Left ventricle myocardium inferior (tissue), 1 donor: ENCODE data around the gene KIRREL3. TPM values are rescaled to one million over a fixed set of nuclear protein-coding genes. Genes with fewer than 3 reads are reported as not detected.

Experiments used
- DNase-seq: peaks from one replicate; pipeline ENCODE4 v3.0.0-alpha.2; 2020
- H3K27ac ChIP-seq: fragments of 200-600 bp; replicated peaks from 2 replicates; pipeline ENCODE4 v1.8.0; 2021
- H3K27me3 ChIP-seq: fragments of 200-600 bp; 2 replicates; pipeline ENCODE4 v1.8.0; 2021; ENCODE audit warnings: low read depth
- H3K36me3 ChIP-seq: fragments of 200-600 bp; 2 replicates; pipeline ENCODE4 v1.8.0; 2021
- H3K4me1 ChIP-seq: fragments of 200-600 bp; 2 replicates; pipeline ENCODE4 v1.8.0; 2021
- H3K4me3 ChIP-seq: fragments of 200-600 bp; 2 replicates; pipeline ENCODE4 v1.8.0; 2021; ENCODE audit warnings: mild to moderate bottlenecking, moderate library complexity
- H3K9me3 ChIP-seq: fragments of 200-600 bp; replicated peaks from 2 replicates; pipeline ENCODE4 v1.8.0; 2021
- CTCF ChIP-seq: fragments of 200-600 bp; IDR thresholded peaks from 2 replicates; pipeline ENCODE4 v1.8.0; 2021; ENCODE audit warnings: antibody characterized with exemption, mild to moderate bottlenecking, borderline replicate concordance
- intact Hi-C: fragments of 100-400 bp; cut with micrococcal nuclease; formaldehyde crosslinking; loops from one replicate; pipeline ENCODE4 v1.11.0; 2022
- total RNA-seq: library from RNA; stranded (reverse); fragmentation: NEBNext Ultra II Directional; extraction: Animal tissue kit (Norgen Biotek cat#: 25700); gene quantifications from one replicate; pipeline ENCODE4 v1.2.1, GENCODE V29; 2021
- donor health status: DM: no; HTN: yes; CAD: no; lungs with severe emphysema.

Gene KIRREL3
- total RNA-seq, 1 donor from 2014 or later: 0.74 TPM

DNA sequence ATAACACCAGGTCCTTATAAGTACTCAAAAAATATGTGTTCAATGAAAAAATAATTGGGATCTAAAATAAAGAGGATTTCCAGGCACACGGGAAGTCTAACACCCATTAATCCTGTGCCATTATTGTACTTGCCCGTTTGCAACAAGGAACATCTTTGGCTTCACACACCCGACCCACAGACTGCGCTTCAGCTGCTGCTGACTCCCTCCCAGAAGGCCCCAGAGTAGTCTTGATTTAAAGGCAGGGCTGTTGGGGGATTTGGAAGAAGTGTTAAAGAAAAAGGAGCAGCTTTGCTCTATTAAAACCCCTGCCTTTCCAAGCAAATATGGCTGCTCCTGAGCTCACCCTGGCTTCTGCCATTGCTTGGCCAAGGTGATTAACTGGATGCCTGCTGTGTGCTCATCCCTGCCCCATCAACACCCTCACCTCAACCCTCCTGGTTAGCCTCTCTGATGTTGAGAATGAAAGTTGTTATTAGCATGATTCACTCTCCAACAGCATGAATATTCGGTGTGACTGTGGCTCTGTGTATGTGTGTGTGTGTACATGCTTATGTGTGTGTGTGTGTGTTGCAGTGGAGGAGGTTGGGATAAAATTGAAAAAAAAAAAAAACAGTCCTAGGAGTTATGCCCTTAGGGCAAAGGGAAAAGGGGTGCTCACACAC is 76.1 kb downstream of the KIRREL3 start:
- Histone ChIP-seq H3K9me3 (no peaks in the 10 kb centered on the region), H3K4me1 (no peaks in the 10 kb centered on the region), H3K27me3 (peaks cover 24% of the 10 kb centered on the region), H3K4me3 (no peak overlapping the region), H3K27ac (no peak overlapping the region), H3K36me3 (no peaks in the 10 kb centered on the region)
- intact Hi-C loops: no loop called here
- DNase-seq: no peak
- TF ChIP-seq CTCF: no peak

GRCh38 chr11:126920833-126921232 is 79.7 kb downstream of the KIRREL3 start:
- H3K4me3 ChIP-seq: no peak overlapping the region
- peaks cover 22% of the 10 kb centered on the region for H3K27me3 ChIP-seq
- no peak for DNase-seq

GRCh38 chr11:126919147-126919823 is 81.3 kb downstream of the KIRREL3 start:
- Histone ChIP-seq H3K4me1 (no peaks in the 10 kb centered on the region), H3K27me3 (peaks cover 9% of the 10 kb centered on the region), H3K36me3 (no peaks in the 10 kb centered on the region), H3K4me3 (no peak overlapping the region), H3K9me3 (no peaks in the 10 kb centered on the region), H3K27ac (no peak overlapping the region)
- intact Hi-C loops: no loop called here
- no peak for DNase-seq
- TF ChIP-seq CTCF: no peak

More at GRCh38 chr11:126920833-126921232, 79.7 kb downstream of the KIRREL3 start:
- Histone ChIP-seq H3K36me3 (no peaks in the 10 kb centered on the region), H3K27ac (no peak overlapping the region), H3K4me1 (no peaks in the 10 kb centered on the region), H3K9me3 (no peaks in the 10 kb centered on the region)
- intact Hi-C loops: no loop called here
- TF ChIP-seq CTCF: no peak

DNA sequence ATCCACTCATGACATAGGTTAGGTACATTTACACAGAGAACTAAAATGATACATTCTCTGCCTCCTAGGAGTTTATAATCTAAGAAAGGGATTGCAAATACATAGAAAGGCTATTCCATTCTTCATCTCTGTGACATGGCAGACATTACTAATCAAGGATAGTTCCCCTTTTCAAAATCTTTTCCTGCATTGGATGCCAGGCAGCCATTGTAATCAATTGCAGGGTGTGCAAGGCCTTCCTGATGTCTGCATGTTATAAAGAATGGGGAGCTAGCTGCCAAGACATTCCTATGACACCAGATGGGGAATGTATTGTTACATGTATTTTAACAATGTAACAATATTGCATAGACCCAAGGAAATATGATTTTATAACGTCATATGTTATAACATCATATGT is 82.0 kb downstream of the KIRREL3 start:
- H3K9me3 ChIP-seq: no peaks in the 10 kb centered on the region
- DNase-seq: no peak
- TF ChIP-seq CTCF: no peak
- H3K4me1 ChIP-seq: no peaks in the 10 kb centered on the region
- H3K4me3 ChIP-seq: no peak overlapping the region
- H3K27ac ChIP-seq: no peak overlapping the region
- peaks cover 2% of the 10 kb centered on the region for H3K27me3 ChIP-seq
- H3K36me3 ChIP-seq: no peaks in the 10 kb centered on the region
- intact Hi-C loops: no loop called here

GRCh38 chr11:126917531-126918204 is 82.9 kb downstream of the KIRREL3 start:
- no peak overlapping the region for H3K27ac ChIP-seq
- no peaks in the 10 kb centered on the region for H3K36me3 ChIP-seq
- H3K4me1 ChIP-seq: no peaks in the 10 kb centered on the region
- no peaks in the 10 kb centered on the region for H3K27me3 ChIP-seq
- no peak for DNase-seq
- intact Hi-C loops: no loop called here
- no peaks in the 10 kb centered on the region for H3K9me3 ChIP-seq
- TF ChIP-seq CTCF: no peak
- no peak overlapping the region for H3K4me3 ChIP-seq
